Hepatocyte (in vitro differentiated cells): ENCODE results near the gene LDHAL6B. TPM values are rescaled to one million over a fixed set of nuclear protein-coding genes. Genes with fewer than 3 reads are reported as not detected.

Source experiments
- DNase-seq: peaks from one replicate; pipeline ENCODE4 v3.0.0-alpha.2; 2016; ENCODE audit warnings: low spot score
- H2AFZ ChIP-seq: fragments of 200-600 bp; sonication (generic); 2 replicates; pipeline ENCODE4 v1.6.0; 2016; ENCODE audit warnings: antibody characterized with exemption, mild to moderate bottlenecking
- H3K27ac ChIP-seq: fragments of 200-600 bp; sonication (generic); 2 replicates; pipeline ENCODE4 v1.5.1; 2016; ENCODE audit warnings: mild to moderate bottlenecking
- H3K27me3 ChIP-seq: fragments of 200-600 bp; sonication (generic); 2 replicates; pipeline ENCODE4 v1.6.1; 2016
- H3K36me3 ChIP-seq: fragments of 200-600 bp; sonication (generic); replicated peaks from 2 replicates; pipeline ENCODE4 v1.5.1; 2016; ENCODE audit warnings: low read depth; ENCODE audit not compliant: insufficient read depth
- H3K4me1 ChIP-seq: fragments of 200-600 bp; sonication (generic); 2 replicates; pipeline ENCODE4 v1.5.1; 2016; ENCODE audit warnings: mild to moderate bottlenecking, moderate library complexity; ENCODE audit not compliant: insufficient read depth
- H3K4me2 ChIP-seq: fragments of 200-600 bp; sonication (generic); 2 replicates; pipeline ENCODE4 v1.6.0; 2016
- H3K4me3 ChIP-seq: fragments of 200-600 bp; sonication (generic); 2 replicates; pipeline ENCODE4 v1.5.1; 2016; ENCODE audit warnings: mild to moderate bottlenecking
- H3K79me2 ChIP-seq: fragments of 200-600 bp; sonication (generic); 2 replicates; pipeline ENCODE4 v1.6.0; 2017; ENCODE audit warnings: mild to moderate bottlenecking
- H3K9me2 ChIP-seq: fragments of 200-600 bp; sonication (generic); replicated peaks from 2 replicates; pipeline ENCODE4 v1.6.0; 2017; ENCODE audit warnings: mild to moderate bottlenecking; ENCODE audit not compliant: insufficient read depth
- H3K9me3 ChIP-seq: fragments of 200-600 bp; sonication (generic); 2 replicates; pipeline ENCODE4 v1.5.1; 2016; ENCODE audit warnings: low read depth, mild to moderate bottlenecking
- H4K20me1 ChIP-seq: fragments of 200-600 bp; sonication (generic); 2 replicates; pipeline ENCODE4 v1.6.0; 2016; ENCODE audit warnings: mild to moderate bottlenecking; ENCODE audit not compliant: insufficient read depth, poor library complexity, severe bottlenecking
- EZH2 ChIP-seq: fragments of 200-600 bp; sonication (generic); IDR thresholded peaks from 2 replicates; pipeline ENCODE4 v1.6.1; 2016; ENCODE audit warnings: antibody characterized with exemption, mild to moderate bottlenecking, borderline replicate concordance
- EZH2phosphoT487 ChIP-seq: fragments of 200-600 bp; sonication (generic); IDR thresholded peaks from one replicate; pipeline ENCODE4 v1.6.1; 2018; ENCODE audit warnings: antibody characterized with exemption, mild to moderate bottlenecking, low read depth, moderate library complexity; ENCODE audit not compliant: unreplicated experiment, severe bottlenecking
- WGBS: methylation state at CpG from one replicate; pipeline ENCODE4 v1.1.6; 2016; ENCODE audit warnings: low lambda C conversion rate; ENCODE audit errors: missing lambda C conversion rate; 5-methylcytosine and 5-hydroxymethylcytosine counted together
- polyA plus RNA-seq: library from polyadenylated mRNA; unstranded; fragments of >200 nt; fragmentation: Nextera tagmentation; extraction: Ambion mirVana; gene quantifications from 2 replicates; pipeline ENCODE4 v1.2.1, GENCODE V29; 2016
- total RNA-seq: library from RNA; depleted of rRNA; stranded (reverse); fragments of >200 nt; gene quantifications from 2 replicates; pipeline ENCODE4 v1.2.3, GENCODE V29; 2014
- TF ChIP-seq, protein P1 (sequence below): fragments of 200-600 bp; sonication (generic); IDR thresholded peaks from 2 replicates; pipeline ENCODE4 v1.5.1; 2016; ENCODE audit warnings: antibody characterized with exemption, mild to moderate bottlenecking; ENCODE audit not compliant: poor library complexity

LDHAL6B gene
- total and polyA plus RNA-seq, 2 experiments from 2014 or later: 0.17 TPM; not detected in 1

GRCh38 chr15:59251001-59251845, 44.6 kb downstream of the LDHAL6B start:
- no peak for DNase-seq

GRCh38 chr15:59252137-59252536, 45.5 kb downstream of the LDHAL6B start:
- H2AFZ ChIP-seq: no peak overlapping the region
- no peaks in the 10 kb centered on the region for H3K79me2 ChIP-seq
- no peaks in the 10 kb centered on the region for H3K27me3 ChIP-seq
- DNase-seq: no peak
- H3K36me3 ChIP-seq: no peaks in the 10 kb centered on the region
- TF ChIP-seq, protein P1, sequence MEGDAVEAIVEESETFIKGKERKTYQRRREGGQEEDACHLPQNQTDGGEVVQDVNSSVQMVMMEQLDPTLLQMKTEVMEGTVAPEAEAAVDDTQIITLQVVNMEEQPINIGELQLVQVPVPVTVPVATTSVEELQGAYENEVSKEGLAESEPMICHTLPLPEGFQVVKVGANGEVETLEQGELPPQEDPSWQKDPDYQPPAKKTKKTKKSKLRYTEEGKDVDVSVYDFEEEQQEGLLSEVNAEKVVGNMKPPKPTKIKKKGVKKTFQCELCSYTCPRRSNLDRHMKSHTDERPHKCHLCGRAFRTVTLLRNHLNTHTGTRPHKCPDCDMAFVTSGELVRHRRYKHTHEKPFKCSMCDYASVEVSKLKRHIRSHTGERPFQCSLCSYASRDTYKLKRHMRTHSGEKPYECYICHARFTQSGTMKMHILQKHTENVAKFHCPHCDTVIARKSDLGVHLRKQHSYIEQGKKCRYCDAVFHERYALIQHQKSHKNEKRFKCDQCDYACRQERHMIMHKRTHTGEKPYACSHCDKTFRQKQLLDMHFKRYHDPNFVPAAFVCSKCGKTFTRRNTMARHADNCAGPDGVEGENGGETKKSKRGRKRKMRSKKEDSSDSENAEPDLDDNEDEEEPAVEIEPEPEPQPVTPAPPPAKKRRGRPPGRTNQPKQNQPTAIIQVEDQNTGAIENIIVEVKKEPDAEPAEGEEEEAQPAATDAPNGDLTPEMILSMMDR: no peak
- TF ChIP-seq EZH2phosphoT487: no peak
- TF ChIP-seq EZH2: no peak
- no peaks in the 10 kb centered on the region for H3K9me2 ChIP-seq
- no peak overlapping the region for H3K4me3 ChIP-seq
- H3K27ac ChIP-seq: no peak overlapping the region
- peaks cover 9% of the 10 kb centered on the region for H3K4me1 ChIP-seq
- H3K4me2 ChIP-seq: no peak overlapping the region
- 92% methylated on average over 5 of the region's 5 CpGs for WGBS
- no peaks in the 10 kb centered on the region for H3K9me3 ChIP-seq
- no peaks in the 10 kb centered on the region for H4K20me1 ChIP-seq

More at GRCh38 chr15:59251001-59251845, 44.6 kb downstream of the LDHAL6B start:
- H3K4me1 ChIP-seq: no peaks in the 10 kb centered on the region
- 83% methylated on average over 7 of the region's 7 CpGs for WGBS
- no peak overlapping the region for H3K4me2 ChIP-seq
- no peaks in the 10 kb centered on the region for H3K79me2 ChIP-seq
- no peaks in the 10 kb centered on the region for H3K9me2 ChIP-seq
- no peaks in the 10 kb centered on the region for H4K20me1 ChIP-seq
- no peak overlapping the region for H3K4me3 ChIP-seq
- H3K27ac ChIP-seq: no peak overlapping the region
- no peaks in the 10 kb centered on the region for H3K36me3 ChIP-seq
- H3K9me3 ChIP-seq: no peaks in the 10 kb centered on the region
- no peak overlapping the region for H2AFZ ChIP-seq
- no peaks in the 10 kb centered on the region for H3K27me3 ChIP-seq
- TF ChIP-seq EZH2phosphoT487: no peak
- no peak for TF ChIP-seq EZH2
- TF ChIP-seq, protein P1: no peak

DNA sequence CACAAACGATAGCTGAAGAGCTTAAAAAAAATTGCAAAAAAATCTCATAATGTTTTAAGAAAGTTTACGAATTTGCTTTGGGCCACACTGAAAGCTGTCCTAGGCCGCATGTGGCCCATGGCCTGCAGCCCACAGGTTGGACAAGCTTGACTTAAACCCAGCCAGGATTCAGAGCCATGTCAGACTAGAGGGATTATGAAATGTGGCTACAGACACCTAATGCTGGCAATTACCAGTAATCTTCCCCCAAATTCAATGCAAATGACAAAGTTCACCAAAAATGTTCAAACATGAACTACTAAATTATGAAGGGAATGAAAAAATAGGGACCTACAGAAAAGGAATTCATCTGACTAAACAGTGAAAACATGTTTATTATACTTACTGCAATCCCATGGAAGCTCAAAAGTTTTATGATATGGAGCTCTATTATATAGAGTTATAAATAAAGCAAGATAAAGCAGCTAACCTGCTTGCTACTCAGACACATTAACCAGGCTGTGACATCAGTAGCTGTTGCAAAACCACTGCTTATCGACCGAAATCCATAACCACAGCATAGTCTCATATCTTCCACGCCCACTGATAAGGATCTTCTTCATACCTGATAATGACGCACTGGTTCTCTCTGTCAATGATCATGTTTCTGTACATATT, 49.2 kb downstream of the LDHAL6B start:
- DNase-seq: peak; percentile 53
- Histone ChIP-seq H3K27me3 (no peaks in the 10 kb centered on the region), H4K20me1 (no peaks in the 10 kb centered on the region), H3K4me3 (no peak overlapping the region), H3K27ac (peak overlapping the region; percentile 80), H3K9me2 (no peaks in the 10 kb centered on the region), H3K4me2 (no peak overlapping the region), H3K79me2 (no peaks in the 10 kb centered on the region), H3K36me3 (no peaks in the 10 kb centered on the region), H3K4me1 (peaks cover 12% of the 10 kb centered on the region), H2AFZ (no peak overlapping the region), H3K9me3 (no peaks in the 10 kb centered on the region)
- WGBS: 67% methylated on average over 7 of the region's 7 CpGs
- TF ChIP-seq EZH2phosphoT487 (no peak), EZH2 (no peak)
- TF ChIP-seq, protein P1: no peak
